KBM-7 (cell line): ENCODE data around the gene HLTF.
"Not testable (repeated sequence)": the region's sequence is repeated elsewhere in the genome, so short reads cannot be mapped to it uniquely, and the experiment has no call there.

Source experiments
- DNase-seq: peaks from one replicate; pipeline ENCODE4 v3.0.0-alpha.2; 2015
- in situ Hi-C: fragments of 300-500 bp; cut with MboI; formaldehyde crosslinking; loops from 2 replicates; pipeline ENCODE4 v1.14.3; 2020; ENCODE audit warnings: low sequenced_read_pairs, low pct_unique_long_range_greater_than_20kb, mixed read lengths

Gene HLTF

GRCh38 chr3:149086232-149086988, at the start of gene HLTF:
HLTF (minus strand) TSS chr3:149086533; CDS start chr3:149086336, 197 bp downstream.
- in situ Hi-C loops: no loop called here
- peak; percentile 98 for DNase-seq

GRCh38 chr3:149134575-149134974, 48.2 kb upstream of the HLTF start:
- DNase-seq: no peak
- in situ Hi-C loops: no loop called here

GRCh38 chr3:149131589-149131988, 45.3 kb upstream of the HLTF start:
- no peak for DNase-seq
- in situ Hi-C loops: no loop called here

GRCh38 chr3:149129326-149130205, 43.2 kb upstream of the HLTF start, which contains the start of gene HPS3:
HPS3 (plus strand) TSS chr3:149129638; CDS start chr3:149129724, 86 bp downstream.
- in situ Hi-C loops: no loop called here
- DNase-seq: peak; percentile 92

- in situ Hi-C loops: no loop called here
- no peak for DNase-seq
Observed at GRCh38 chr3:149128821-149129220, 42.5 kb upstream of the HLTF start.

- no peak for DNase-seq
Observed at GRCh38 chr3:149122721-149123578, 36.6 kb upstream of the HLTF start.

GRCh38 chr3:149120051-149120972, 34.0 kb upstream of the HLTF start:
- in situ Hi-C loops: no loop called here
- peak; percentile 65 for DNase-seq

More at GRCh38 chr3:149122721-149123578, 36.6 kb upstream of the HLTF start:
- in situ Hi-C loops: no loop called here

- in situ Hi-C loops: loop anchor here (10.0 kb wide), 1 partner anchor 155 kb away; no protein-coding TSS in a partner anchor
- no peak for DNase-seq
Observed at GRCh38 chr3:149119466-149119865, 33.1 kb upstream of the HLTF start.

- no peak for DNase-seq
- in situ Hi-C loops: loop anchor here (10.0 kb wide), 1 partner anchor 156 kb away; no protein-coding TSS in a partner anchor
Observed at GRCh38 chr3:149118724-149119123, 32.4 kb upstream of the HLTF start.

GRCh38 chr3:149115114-149115513, 28.8 kb upstream of the HLTF start:
- in situ Hi-C loops: loop anchor here (10.0 kb wide), 1 partner anchor 160 kb away; no protein-coding TSS in a partner anchor
- DNase-seq: no peak

GRCh38 chr3:149114458-149114857, 28.1 kb upstream of the HLTF start:
- in situ Hi-C loops: loop anchor here (10.0 kb wide), 1 partner anchor 160 kb away; no protein-coding TSS in a partner anchor
- DNase-seq: no peak

- in situ Hi-C loops: no loop called here
- DNase-seq: no peak
Observed at GRCh38 chr3:149104484-149104883, 18.2 kb upstream of the HLTF start.

- no peak for DNase-seq
- in situ Hi-C loops: no loop called here
Observed at GRCh38 chr3:149101641-149102040, 15.3 kb upstream of the HLTF start.

GRCh38 chr3:149101154-149101553, 14.8 kb upstream of the HLTF start:
- DNase-seq: no peak
- in situ Hi-C loops: no loop called here

- in situ Hi-C loops, DNase-seq: not testable (repeated sequence)
Observed at GRCh38 chr3:149097987-149098386, 11.7 kb upstream of the HLTF start.

- DNase-seq: no peak
- in situ Hi-C loops: no loop called here
Observed at GRCh38 chr3:149095487-149095886, 9.2 kb upstream of the HLTF start.

GRCh38 chr3:149091983-149092382, 5.7 kb upstream of the HLTF start:
- in situ Hi-C loops: no loop called here
- no peak for DNase-seq

- in situ Hi-C loops: no loop called here
- DNase-seq: no peak
Observed at GRCh38 chr3:149090907-149091306, 4.6 kb upstream of the HLTF start.
